ENCODE measurements around the gene F12. TPM values are rescaled to one million over a fixed set of nuclear protein-coding genes. Genes with fewer than 3 reads are reported as not detected.
A peak's percentile ranks its signal among the peaks of the same experiment; 100 is the strongest.

Gene F12
- total RNA-seq, 1 experiment from 2014 or later: 30.0 TPM

GRCh38 chr5:177456591-177456964 lies 47.2 kb upstream of the F12 start:
- ATAC-seq: no peak
- intact Hi-C loops (cut with micrococcal nuclease): loop anchor here (1.0 to 2.0 kb wide), 2 partner anchors 146 to 342 kb away; no protein-coding TSS in a partner anchor
- H3K4me1 ChIP-seq (ENCODE audit: control insufficient read depth in 1 of 2, insufficient read depth in 2 of 2, low read length in 2 of 2): peaks cover 18 to 53% of the 10 kb centered on the region in 2 experiments; a peak in 3 of 4 replicates
- peaks cover 0 to 11% of the 10 kb centered on the region in 2 experiments; a peak in 1 of 4 replicates for H3K36me3 ChIP-seq (ENCODE audit: control insufficient read depth in 1 of 2, insufficient read depth in 2 of 2, low read length in 2 of 2)
- H3K4me3 ChIP-seq (replicated peaks in 1 of 2; ENCODE audit: low read depth in 1 of 2, low read length in 2 of 2): 0 out of 4 replicates have a peak overlapping the region, but pooled peaks of 1 of the 2 experiments have one; percentile 14
- TF ChIP-seq ZFX (IDR thresholded peaks at IDR 0.05) (no peak), ELF1 (IDR thresholded peaks at IDR 0.05; ENCODE audit: borderline replicate concordance, low read depth) (no peak), YY1 (IDR thresholded peaks at IDR 0.05; ENCODE audit: extremely low read depth, insufficient replicate concordance, low read depth, low read length) (no peak), FOSL1 (IDR thresholded peaks at IDR 0.05; ENCODE audit: low read depth) (no peak), EZH2phosphoT487 (IDR thresholded peaks at IDR 0.05; ENCODE audit: borderline replicate concordance) (no peak), CTCF (IDR thresholded peaks at IDR 0.05 in 2 of 3, conservative IDR thresholded peaks at IDR 0.05 in 1 of 3; ENCODE audit: borderline replicate concordance in 1 of 3, insufficient read depth in 1 of 3, low read depth in 2 of 3, low read length in 2 of 3) (no peak; a peak in 1 of 6 replicates), POLR2AphosphoS5 (IDR thresholded peaks at IDR 0.05; ENCODE audit: low read depth, low read length) (no peak), CBX3 (IDR thresholded peaks at IDR 0.05; ENCODE audit: low read depth) (no peak)
- TF ChIP-seq, protein P1, sequence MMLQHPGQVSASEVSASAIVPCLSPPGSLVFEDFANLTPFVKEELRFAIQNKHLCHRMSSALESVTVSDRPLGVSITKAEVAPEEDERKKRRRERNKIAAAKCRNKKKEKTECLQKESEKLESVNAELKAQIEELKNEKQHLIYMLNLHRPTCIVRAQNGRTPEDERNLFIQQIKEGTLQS (IDR thresholded peaks at IDR 0.05): no peak
- H2AFZ ChIP-seq (ENCODE audit: low read depth, low read length, poor library complexity, severe bottlenecking): no peak overlapping the region
- no peaks in the 10 kb centered on the region for H3K9me3 ChIP-seq (ENCODE audit: control insufficient read depth in 1 of 2, insufficient read depth in 1 of 2, low read depth in 1 of 2, low read length in 2 of 2)
- CTCF ChIA-PET: interaction anchor here (1.2 to 6.8 kb wide), 6 partner anchors 37 to 135 kb away, joined by 3 to 85 read pairs (median 10); partner anchors contain the start of genes PDLIM7 and PFN3
- H3K27me3 ChIP-seq (ENCODE audit: insufficient read depth, low read length): no peaks in the 10 kb centered on the region
- 0 out of 2 replicates have a peak overlapping the region, but pooled peaks have one; percentile 39 for H3K9ac ChIP-seq (ENCODE audit: low read length)
- no peaks in the 10 kb centered on the region for H3K9me2 ChIP-seq (ENCODE audit: insufficient read depth)
- peak overlapping the region; percentile 96 for H3K4me2 ChIP-seq (ENCODE audit: low read length)
- POLR2A ChIA-PET: interaction anchor here (1.4 to 1.6 kb wide), 2 partner anchors 8 to 52 kb away, joined by 4 to 8 read pairs; no protein-coding TSS in a partner anchor
- peak overlapping the region; percentile 96; the same call in 1 of the 2 replicates for H3K27ac ChIP-seq (ENCODE audit: low read depth, low read length)
- RAD21 ChIA-PET (ENCODE audit: low non-redundant PET in 1 of 2, low total read pairs in 2 of 2, uncharacterized antibody in 2 of 2, unreplicated experiment in 2 of 2): no interaction called here
- no TSS peak for BruUV-seq (replicated peaks)
- DNase-seq (ENCODE audit: low read depth, low spot score): no peak
- H3K79me2 ChIP-seq (ENCODE audit: insufficient read depth, low read length): peaks cover 7% of the 10 kb centered on the region
- H4K20me1 ChIP-seq (ENCODE audit: insufficient read depth): no peaks in the 10 kb centered on the region
